OCI-LY3 (cell line): Measurements from ENCODE around the gene BCAT1.

Source experiments
- CTCF ChIP-seq: fragments of 200-600, 300-600 bp; sonication (generic); IDR thresholded peaks from 2 replicates; pipeline ENCODE4 v1.5.1; 2014; ENCODE audit warnings: antibody characterized with exemption, low read length, low read depth
- EZH2phosphoT487 ChIP-seq: fragments of 200-600 bp; shearing (Covaris generic); IDR thresholded peaks from 2 replicates; pipeline ENCODE4 v1.6.1; 2018; ENCODE audit warnings: antibody characterized with exemption, mixed run types, low read depth

GRCh38 chr12:24901576-24902461, 47.1 kb downstream of the BCAT1 start:
- TF ChIP-seq CTCF (no peak), EZH2phosphoT487 (no peak)
